HCT116 (cell line): Measurements from ENCODE around the gene PARVA. TPM values are rescaled to one million over a fixed set of nuclear protein-coding genes. Genes with fewer than 3 reads are reported as not detected.

Source experiments
- ATAC-seq: fragments of 200-7000 bp; cut with Tn5 transposase; 2 replicates; pipeline ENCODE4 v1.9.1; 2020; ENCODE audit warnings: mild to moderate bottlenecking, moderate library complexity
- BruUV-seq: library from RNA; stranded (reverse); fragments of 400-500 nt; replicated peaks from 2 replicates; lab custom pipeline; 2021; lab: Mats Ljungman, UMichigan
- CTCF ChIA-PET: fragments of 300-600 bp; sonication (Branson Sonifier 250); formaldehyde crosslinking; loops from one replicate; lab custom pipeline; 2021; ENCODE audit warnings: antibody characterized with exemption; lab: Charles Lee
- POLR2A ChIA-PET: fragments of 300-600, 350-600 bp; sonication (Branson Sonifier 250); formaldehyde crosslinking; loops from one replicate; lab custom pipeline; 2021; ENCODE audit warnings: antibody characterized with exemption; lab: Charles Lee
- RAD21 ChIA-PET, 2 experiments: fragments of 300-600 bp; sonication (Branson Sonifier 250); formaldehyde crosslinking; loops; one replicate each; lab custom pipeline; 2023; ENCODE audit warnings: low total read pairs in 2 of 2; ENCODE audit not compliant: uncharacterized antibody in 2 of 2, unreplicated experiment in 2 of 2, low non-redundant PET in 1 of 2; lab: Charles Lee
- DNase-seq: peaks from one replicate; pipeline ENCODE4 v3.0.0-alpha.2; 2010; ENCODE audit warnings: low read depth, low spot score
- H2AFZ ChIP-seq: fragments of 200-600 bp; shearing (Covaris generic), sonication (generic); 2 replicates; pipeline ENCODE4 v1.6.1; 2017; ENCODE audit warnings: low read depth, mixed run types, mixed read lengths, antibody characterized with exemption, low read length; ENCODE audit not compliant: poor library complexity, severe bottlenecking
- H3K27ac ChIP-seq: 2 replicates; pipeline ENCODE4 v1.5.1; 2012; ENCODE audit warnings: low read depth, low read length
- H3K27me3 ChIP-seq: fragments of 200-600 bp; sonication (generic); 2 replicates; pipeline ENCODE4 v1.6.1; 2016; ENCODE audit warnings: mixed run types, low read length, mixed read lengths; ENCODE audit not compliant: insufficient read depth
- H3K36me3 ChIP-seq, 2 experiments: fragments of 200-500 bp in 1 of 2; fragments of 200-600 bp in 1 of 2; sonication (Bioruptor generic) in 1 of 2; sonication (generic) in 1 of 2; 2 replicates each; pipeline versions ENCODE4 v1.5.1 to v1.6.1; 2014 to 2016; ENCODE audit warnings: low read length in 2 of 2, inconsistent platforms in 1 of 2, mixed read lengths in 1 of 2, mixed run types in 1 of 2; ENCODE audit not compliant: insufficient read depth in 2 of 2, control insufficient read depth in 1 of 2
- H3K4me1 ChIP-seq, 2 experiments: fragments of 200-600 bp in 1 of 2; sonication (generic) in 1 of 2; 2 replicates each; pipeline versions ENCODE4 v1.5.1 to v1.6.1; 2012 to 2017; ENCODE audit warnings: low read length in 2 of 2, inconsistent platforms in 1 of 2, mild to moderate bottlenecking in 1 of 2, mixed read lengths in 1 of 2, mixed run types in 1 of 2, moderate library complexity in 1 of 2; ENCODE audit not compliant: insufficient read depth in 2 of 2, control insufficient read depth in 1 of 2
- H3K4me2 ChIP-seq: fragments of 200-600 bp; sonication (generic); 2 replicates; pipeline ENCODE4 v1.6.1; 2017; ENCODE audit warnings: mixed run types, low read length, mixed read lengths
- H3K4me3 ChIP-seq, 2 experiments: fragments of 200-600 bp in 1 of 2; sonication (generic) in 1 of 2; replicated peaks in 1 of 2; 2 replicates each; pipeline ENCODE4 v1.5.1; 2011 to 2016; ENCODE audit warnings: low read length in 2 of 2, control low read depth in 1 of 2, low read depth in 1 of 2, mild to moderate bottlenecking in 1 of 2, mixed read lengths in 1 of 2, mixed run types in 1 of 2
- H3K79me2 ChIP-seq: fragments of 200-600 bp; sonication (generic); 2 replicates; pipeline ENCODE4 v1.6.1; 2017; ENCODE audit warnings: mild to moderate bottlenecking, mixed run types, low read length, moderate library complexity, mixed read lengths; ENCODE audit not compliant: insufficient read depth
- H3K9ac ChIP-seq: fragments of 200-600 bp; sonication (generic); 2 replicates; pipeline ENCODE4 v1.6.1; 2016; ENCODE audit warnings: low read length, mixed read lengths
- H3K9me2 ChIP-seq: fragments of 200-600 bp; sonication (generic), shearing (Covaris generic); 2 replicates; pipeline ENCODE4 v1.6.1; 2017; ENCODE audit warnings: mixed run types, mild to moderate bottlenecking, moderate library complexity; ENCODE audit not compliant: insufficient read depth
- H3K9me3 ChIP-seq, 2 experiments: fragments of 200-500 bp in 1 of 2; fragments of 200-600 bp in 1 of 2; sonication (Bioruptor generic) in 1 of 2; sonication (generic) in 1 of 2; 2 replicates each; pipeline ENCODE4 v1.6.1; 2014 to 2017; ENCODE audit warnings: low read length in 2 of 2, mixed read lengths in 2 of 2, inconsistent platforms in 1 of 2, low read depth in 1 of 2, mild to moderate bottlenecking in 1 of 2, mixed run types in 1 of 2, moderate library complexity in 1 of 2; ENCODE audit not compliant: control insufficient read depth in 1 of 2, insufficient read depth in 1 of 2
- H4K20me1 ChIP-seq: fragments of 200-600 bp; sonication (generic), shearing (Covaris generic); 2 replicates; pipeline ENCODE4 v1.6.1; 2017; ENCODE audit warnings: mixed run types, mild to moderate bottlenecking, moderate library complexity; ENCODE audit not compliant: insufficient read depth
- ATF3 ChIP-seq: IDR thresholded peaks from 2 replicates; pipeline ENCODE4 v1.6.1; 2012
- CTCF ChIP-seq, 3 experiments: fragments of 200-600 bp in 1 of 3; sonication (generic) in 1 of 3; IDR thresholded peaks in 2 of 3; conservative IDR thresholded peaks in 1 of 3; 2 replicates each; pipeline ENCODE4 v1.5.1; 2012 to 2017; ENCODE audit warnings: low read depth in 2 of 3, low read length in 2 of 3, antibody characterized with exemption in 1 of 3, borderline replicate concordance in 1 of 3, control low read depth in 1 of 3, mild to moderate bottlenecking in 1 of 3, mixed read lengths in 1 of 3, mixed run types in 1 of 3, moderate library complexity in 1 of 3; ENCODE audit not compliant: insufficient read depth in 1 of 3
- EGR1 ChIP-seq: IDR thresholded peaks from 2 replicates; pipeline ENCODE4 v1.6.1; 2012; ENCODE audit warnings: low read depth
- ELF1 ChIP-seq: IDR thresholded peaks from 2 replicates; pipeline ENCODE4 v1.6.1; 2012; ENCODE audit warnings: low read depth, borderline replicate concordance
- EZH2phosphoT487 ChIP-seq: fragments of 200-600 bp; IDR thresholded peaks from 2 replicates; pipeline ENCODE4 v1.6.1; 2018; ENCODE audit warnings: antibody characterized with exemption, borderline replicate concordance
- JUND ChIP-seq: IDR thresholded peaks from 2 replicates; pipeline ENCODE4 v1.6.1; 2012
- POLR2AphosphoS5 ChIP-seq: IDR thresholded peaks from 2 replicates; pipeline ENCODE4 v1.6.1; 2011; ENCODE audit warnings: mild to moderate bottlenecking, low read depth, low read length, moderate library complexity
- intact Hi-C: fragments of 100-400 bp; cut with micrococcal nuclease; formaldehyde crosslinking; loops from 2 replicates; pipeline ENCODE4 v1.10.0; 2022
- total RNA-seq: library from RNA; stranded (reverse); gene quantifications from one replicate; pipeline ENCODE4 v1.2.1, GENCODE V29; 2021; ENCODE audit not compliant: unreplicated experiment

PARVA gene
- total RNA-seq, 1 experiment from 2014 or later: 18.4 TPM

GRCh38 chr11:12460466-12460865, 83.1 kb downstream of the PARVA start (continued):
- no peak for TF ChIP-seq CTCF (IDR thresholded peaks at IDR 0.05 in 2 of 3, conservative IDR thresholded peaks at IDR 0.05 in 1 of 3; ENCODE audit: borderline replicate concordance in 1 of 3, insufficient read depth in 1 of 3, low read depth in 2 of 3, low read length in 2 of 3)
- no peak for TF ChIP-seq JUND

- no peak for DNase-seq
- POLR2A ChIA-PET: no interaction called here
- Histone ChIP-seq H3K27me3 (no peaks in the 10 kb centered on the region), H3K36me3 (no peaks in the 10 kb centered on the region), H3K4me3 (no peak overlapping the region), H3K27ac (no peak overlapping the region), H2AFZ (no peak overlapping the region), H3K9me2 (no peaks in the 10 kb centered on the region), H4K20me1 (no peaks in the 10 kb centered on the region), H3K4me2 (no peak overlapping the region), H3K4me1 (no peaks in the 10 kb centered on the region), H3K9ac (no peak overlapping the region), H3K9me3 (no peaks in the 10 kb centered on the region), H3K79me2 (no peaks in the 10 kb centered on the region)
- RAD21 ChIA-PET: no interaction called here
- BruUV-seq: no TSS peak
- ATAC-seq: no peak
- CTCF ChIA-PET: no interaction called here
- intact Hi-C loops: no loop called here
- TF ChIP-seq POLR2AphosphoS5: no peak
- no peak for TF ChIP-seq EZH2phosphoT487
- no peak for TF ChIP-seq ATF3
- TF ChIP-seq EGR1: no peak
- no peak for TF ChIP-seq CTCF (IDR thresholded peaks at IDR 0.05 in 2 of 3, conservative IDR thresholded peaks at IDR 0.05 in 1 of 3; ENCODE audit: borderline replicate concordance in 1 of 3, insufficient read depth in 1 of 3, low read depth in 2 of 3, low read length in 2 of 3)
- no peak for TF ChIP-seq ELF1
- TF ChIP-seq JUND: no peak
These were observed 84.1 kb downstream of the PARVA start for GRCh38 chr11:12461516-12461915.
